BLaER1 treated with 17β-estradiol and CSF1 and Interleukin-3, amounts not matched to agents 10 nM and 100 nM (cell line): ENCODE results near the gene MICAL1.

Source experiments
- H3K27ac ChIP-seq, 11 experiments: shearing (Covaris generic); formaldehyde crosslinking; 2 replicates each; pipeline ENCODE4 v1.8.1; 2022
- H3K27me3 ChIP-seq, 11 experiments: shearing (Covaris generic); formaldehyde crosslinking; 2 replicates each; pipeline ENCODE4 v1.8.1; 2022
- H3K36me3 ChIP-seq, 11 experiments: shearing (Covaris generic); formaldehyde crosslinking; 2 replicates each; pipeline ENCODE4 v1.8.1; 2022
- H3K4me1 ChIP-seq, 10 experiments: shearing (Covaris generic); formaldehyde crosslinking; 2 replicates each; pipeline ENCODE4 v1.8.1; 2022
- H3K4me2 ChIP-seq, 11 experiments: shearing (Covaris generic); formaldehyde crosslinking; 2 replicates each; pipeline ENCODE4 v1.8.1; 2022
- H3K4me3 ChIP-seq, 10 experiments: shearing (Covaris generic); formaldehyde crosslinking; 2 replicates each; pipeline ENCODE4 v1.8.1; 2022
- H3K9ac ChIP-seq, 11 experiments: shearing (Covaris generic); formaldehyde crosslinking; 2 replicates each; pipeline ENCODE4 v1.8.1; 2022
- H3K9me3 ChIP-seq, 11 experiments: shearing (Covaris generic); formaldehyde crosslinking; replicated peaks in 1 of 11; 2 replicates each; pipeline ENCODE4 v1.8.1; 2022
- H4K20me1 ChIP-seq, 11 experiments: shearing (Covaris generic); formaldehyde crosslinking; 2 replicates each; pipeline ENCODE4 v1.8.1; 2022
- Cebpa-rat ChIP-seq, 11 experiments: shearing (Covaris generic); IDR thresholded peaks; 2 replicates each; pipeline ENCODE4 v1.8.1; 2022

MICAL1 gene

DNA sequence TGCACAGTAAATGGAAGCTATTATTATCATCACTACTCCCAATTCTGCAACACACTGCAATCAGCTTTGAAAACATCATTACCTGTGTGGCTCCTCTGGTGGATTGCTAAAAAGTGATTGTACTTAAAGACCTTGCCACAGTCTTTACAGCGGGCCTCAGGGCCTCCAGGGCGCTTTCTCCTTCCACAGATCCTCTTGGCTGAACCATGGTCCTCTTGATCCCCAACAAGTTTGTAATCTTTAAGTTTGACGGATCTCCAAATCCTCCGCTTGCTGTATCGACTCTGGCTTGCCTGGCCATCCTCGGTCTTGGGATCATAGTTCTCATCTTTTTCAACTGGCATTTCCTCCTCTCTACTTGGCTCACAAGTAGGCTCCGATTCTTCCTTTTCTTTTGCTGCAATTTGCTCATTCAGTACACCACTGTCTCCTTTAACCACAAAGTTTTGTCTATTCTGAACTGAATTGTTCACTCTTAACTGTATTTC is 25.5 kb upstream of the MICAL1 start:
- Histone ChIP-seq H3K27ac (peak overlapping the region in 6 of 11 experiments; percentile 96 to 99 (median 98); a peak in 11 of 22 replicates), H3K4me1 (peaks cover 52 to 69% (median 65%) of the 10 kb centered on the region in 10 experiments), H3K36me3 (peaks cover 38 to 59% (median 57%) of the 10 kb centered on the region in 11 experiments), H3K4me2 (peak overlapping the region; percentile 66 to 97 (median 88)), H3K4me3 (peak overlapping the region in 9 of 10 experiments; percentile 17 to 98 (median 95); a peak in 16 of 20 replicates), H4K20me1 (peaks cover 19 to 60% (median 52%) of the 10 kb centered on the region in 11 experiments; a peak in 21 of 22 replicates), H3K27me3 (0 out of 22 replicates have a peak, but pooled peaks cover 0 to 2% (median 0%) of the 10 kb centered on the region in 11 experiments), H3K9me3 (peaks cover 0 to 4% (median 0%) of the 10 kb centered on the region in 11 experiments; a peak in 4 of 22 replicates), H3K9ac (peak overlapping the region in 6 of 11 experiments; percentile 10 to 99 (median 98); a peak in 9 of 22 replicates)
- TF ChIP-seq Cebpa-rat (IDR thresholded peaks at IDR 0.05), result no peak

DNA sequence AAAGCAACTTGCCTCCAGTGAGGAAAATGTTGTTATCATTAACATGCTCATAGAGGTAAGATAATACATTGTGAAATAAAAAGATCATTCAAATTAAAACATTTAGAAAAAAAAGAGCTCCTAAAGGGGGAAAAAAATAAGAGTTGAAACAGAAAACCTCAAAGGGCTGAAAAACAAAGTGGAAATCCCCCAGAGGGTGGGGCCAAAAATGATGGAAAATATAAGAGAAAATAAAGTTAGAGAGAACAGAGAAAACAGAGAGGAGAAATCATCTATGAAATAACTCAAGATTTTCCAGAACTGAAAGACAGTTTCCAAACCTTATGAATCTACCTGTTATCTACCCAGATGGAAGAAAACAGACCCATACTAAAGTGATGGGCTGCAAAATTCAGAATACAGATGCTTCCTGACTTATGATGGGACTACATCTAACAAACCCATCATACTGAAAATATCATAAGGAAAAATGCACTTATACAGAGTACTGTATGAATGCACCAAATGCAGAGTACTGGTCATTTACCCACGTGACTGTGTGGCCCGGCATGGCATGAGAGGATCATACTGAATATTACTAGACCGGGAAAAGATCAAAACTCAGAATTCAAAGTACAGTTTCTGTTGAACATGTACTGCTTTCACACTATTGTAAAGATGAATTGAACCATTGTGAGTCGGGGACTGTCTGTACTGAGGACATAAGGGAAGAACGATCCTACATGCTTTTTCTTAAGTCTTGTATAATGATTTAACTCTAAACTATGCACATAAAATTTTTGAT is 23.5 kb upstream of the MICAL1 start:
- peaks cover 57 to 79% (median 77%) of the 10 kb centered on the region in 11 experiments for H3K36me3 ChIP-seq
- peaks cover 19 to 80% (median 71%) of the 10 kb centered on the region in 11 experiments; a peak in 21 of 22 replicates for H4K20me1 ChIP-seq
- no peak overlapping the region; a peak in 1 of 22 replicates for H3K27ac ChIP-seq
- H3K4me1 ChIP-seq, result peaks cover 52 to 69% (median 64%) of the 10 kb centered on the region in 10 experiments
- peaks cover 0 to 4% (median 0%) of the 10 kb centered on the region in 11 experiments; a peak in 4 of 22 replicates for H3K9me3 ChIP-seq
- peak overlapping the region in 9 of 11 experiments; percentile 1 to 49 (median 30); a peak in 12 of 22 replicates for H3K9ac ChIP-seq
- peak overlapping the region; percentile 66 to 97 (median 88) for H3K4me2 ChIP-seq
- TF ChIP-seq Cebpa-rat (IDR thresholded peaks at IDR 0.05), result no peak
- H3K27me3 ChIP-seq, result 0 out of 22 replicates have a peak, but pooled peaks cover 0 to under 1% (median 0%) of the 10 kb centered on the region in 11 experiments
- peak overlapping the region in 9 of 10 experiments; percentile 22 to 98 (median 46); a peak in 15 of 20 replicates for H3K4me3 ChIP-seq

DNA sequence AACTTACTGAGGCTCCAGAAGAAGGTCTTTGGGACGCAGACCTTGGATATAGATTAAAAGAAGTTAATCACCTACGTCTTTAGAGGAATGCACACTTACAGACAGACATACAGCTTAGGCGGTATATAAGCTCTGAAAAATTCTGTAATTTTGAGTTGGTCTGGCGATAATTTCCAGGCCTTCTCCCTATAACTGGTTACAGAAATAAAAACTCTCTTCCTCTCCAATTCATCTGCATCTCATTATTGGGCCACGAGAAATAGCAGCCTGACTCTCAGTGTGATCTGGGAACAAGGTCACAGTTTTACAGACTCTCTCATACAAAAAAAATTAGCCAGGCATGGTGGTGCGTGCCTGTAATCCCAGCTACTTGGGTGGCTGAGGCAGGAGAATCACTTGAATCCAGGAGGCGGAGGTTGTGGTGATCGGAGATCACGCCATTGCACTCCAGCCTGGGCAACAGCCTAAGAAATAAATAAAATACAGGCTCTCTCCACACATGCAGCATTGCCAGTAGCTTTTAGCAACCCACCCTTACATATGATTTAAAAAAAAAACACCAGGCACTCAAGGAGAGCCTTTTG is 22.7 kb upstream of the MICAL1 start:
- peaks cover 19 to 88% (median 78%) of the 10 kb centered on the region in 11 experiments; a peak in 21 of 22 replicates for H4K20me1 ChIP-seq
- no peak for TF ChIP-seq Cebpa-rat (IDR thresholded peaks at IDR 0.05)
- no peaks in the 10 kb centered on the region for H3K27me3 ChIP-seq
- peak overlapping the region in 7 of 11 experiments; percentile 1 to 49 (median 19); a peak in 8 of 22 replicates for H3K9ac ChIP-seq
- peak overlapping the region; percentile 66 to 97 (median 88) for H3K4me2 ChIP-seq
- peak overlapping the region in 9 of 10 experiments; percentile 21 to 98 (median 40); a peak in 11 of 20 replicates for H3K4me3 ChIP-seq
- peaks cover 0 to 4% (median 0%) of the 10 kb centered on the region in 11 experiments; a peak in 4 of 22 replicates for H3K9me3 ChIP-seq
- peaks cover 64 to 87% (median 85%) of the 10 kb centered on the region in 11 experiments for H3K36me3 ChIP-seq
- H3K27ac ChIP-seq, result no peak overlapping the region; a peak in 2 of 22 replicates
- H3K4me1 ChIP-seq, result peaks cover 57 to 69% (median 63%) of the 10 kb centered on the region in 10 experiments

DNA sequence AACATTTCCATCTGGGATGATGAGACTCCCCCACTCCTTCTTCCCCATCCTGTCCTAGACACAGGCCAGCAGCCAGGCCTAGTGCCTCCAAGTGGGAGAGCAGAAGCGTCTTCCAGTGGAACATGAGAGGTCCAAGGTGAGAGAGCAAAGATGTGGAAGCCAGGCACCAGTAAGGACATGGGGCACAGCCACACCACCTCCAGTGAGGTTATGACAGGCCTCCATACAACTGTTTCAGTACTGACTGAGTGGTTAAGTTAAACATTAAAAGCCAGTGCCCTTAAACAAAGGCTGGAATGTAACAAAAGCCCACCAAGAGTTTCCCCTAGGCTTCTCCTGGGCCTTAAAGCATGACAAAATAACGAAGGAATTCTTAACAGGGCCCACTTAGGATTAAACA is 22.2 kb upstream of the MICAL1 start:
- peaks cover 24 to 94% (median 84%) of the 10 kb centered on the region in 11 experiments; a peak in 21 of 22 replicates for H4K20me1 ChIP-seq
- TF ChIP-seq Cebpa-rat (IDR thresholded peaks at IDR 0.05), result no peak
- peak overlapping the region in 3 of 11 experiments; percentile 2 to 49 (median 20); a peak in 4 of 22 replicates for H3K9ac ChIP-seq
- H3K4me2 ChIP-seq, result peak overlapping the region; percentile 66 to 97 (median 88)
- peaks cover 62 to 75% (median 69%) of the 10 kb centered on the region in 10 experiments for H3K4me1 ChIP-seq
- H3K27me3 ChIP-seq, result no peaks in the 10 kb centered on the region
- peaks cover 70 to 93% (median 90%) of the 10 kb centered on the region in 11 experiments for H3K36me3 ChIP-seq
- peak overlapping the region in 6 of 10 experiments; percentile 9 to 98 (median 18); a peak in 4 of 20 replicates for H3K4me3 ChIP-seq
- peaks cover 0 to 4% (median 0%) of the 10 kb centered on the region in 11 experiments; a peak in 4 of 22 replicates for H3K9me3 ChIP-seq
- H3K27ac ChIP-seq, result no peak overlapping the region; a peak in 1 of 22 replicates

DNA sequence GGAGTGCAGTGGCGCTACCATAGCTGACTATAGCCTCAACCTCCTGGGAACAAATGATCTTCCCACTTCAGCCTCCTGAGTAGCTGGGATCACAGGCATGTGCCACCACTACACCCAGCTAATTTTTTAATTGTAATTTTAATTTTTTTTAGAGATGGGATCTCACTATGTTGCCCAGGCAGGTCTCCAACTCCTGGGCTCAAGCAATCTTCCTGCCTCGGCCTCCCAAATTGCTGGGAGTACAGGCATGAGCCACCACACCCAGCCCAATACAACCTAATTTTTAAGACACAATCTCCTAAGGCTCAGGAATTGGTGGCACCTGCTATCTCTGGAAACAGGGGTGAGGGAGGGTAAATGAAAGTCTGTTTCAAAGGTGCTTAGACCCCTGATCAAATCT is 21.6 kb upstream of the MICAL1 start:
- H3K4me2 ChIP-seq, result peak overlapping the region; percentile 66 to 97 (median 88)
- TF ChIP-seq Cebpa-rat (IDR thresholded peaks at IDR 0.05), result no peak
- no peaks in the 10 kb centered on the region for H3K27me3 ChIP-seq
- peak overlapping the region in 2 of 11 experiments; percentile 20 to 49; a peak in 2 of 22 replicates for H3K9ac ChIP-seq
- H3K4me3 ChIP-seq, result 0 out of 20 replicates have a peak overlapping the region, but pooled peaks of 2 of the 10 experiments have one; percentile 9 to 98
- no peak overlapping the region for H3K27ac ChIP-seq
- H3K36me3 ChIP-seq, result peaks cover 71 to 98% (median 95%) of the 10 kb centered on the region in 11 experiments
- peaks cover 67 to 80% (median 73%) of the 10 kb centered on the region in 10 experiments for H3K4me1 ChIP-seq
- H4K20me1 ChIP-seq, result peaks cover 27 to 99% (median 89%) of the 10 kb centered on the region in 11 experiments; a peak in 21 of 22 replicates
- H3K9me3 ChIP-seq, result peaks cover 0 to 4% (median 0%) of the 10 kb centered on the region in 11 experiments; a peak in 4 of 22 replicates

DNA sequence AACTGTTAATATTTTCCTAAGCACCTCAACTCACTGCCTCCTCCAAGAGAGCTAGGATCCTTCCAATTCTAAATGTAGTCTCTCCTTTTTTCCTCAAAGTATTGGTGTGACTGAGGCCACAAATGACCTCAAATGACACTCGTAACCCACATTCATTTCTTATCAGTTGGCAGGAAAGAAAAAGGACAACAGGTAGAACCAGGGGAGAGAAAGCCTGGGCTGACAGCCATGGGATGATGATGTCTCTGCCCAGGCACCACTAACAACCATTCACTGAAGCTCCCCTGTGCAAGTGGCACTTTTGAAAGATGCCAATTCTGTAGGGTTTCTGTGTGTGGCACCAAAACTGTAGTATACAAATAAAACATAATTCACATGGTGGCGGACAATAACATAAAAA is 20.1 kb upstream of the MICAL1 start:
- peaks cover 73 to 100% (median 97%) of the 10 kb centered on the region in 11 experiments for H3K36me3 ChIP-seq
- peaks cover 37 to 100% (median 89%) of the 10 kb centered on the region in 11 experiments; a peak in 21 of 22 replicates for H4K20me1 ChIP-seq
- no peak for TF ChIP-seq Cebpa-rat (IDR thresholded peaks at IDR 0.05)

DNA sequence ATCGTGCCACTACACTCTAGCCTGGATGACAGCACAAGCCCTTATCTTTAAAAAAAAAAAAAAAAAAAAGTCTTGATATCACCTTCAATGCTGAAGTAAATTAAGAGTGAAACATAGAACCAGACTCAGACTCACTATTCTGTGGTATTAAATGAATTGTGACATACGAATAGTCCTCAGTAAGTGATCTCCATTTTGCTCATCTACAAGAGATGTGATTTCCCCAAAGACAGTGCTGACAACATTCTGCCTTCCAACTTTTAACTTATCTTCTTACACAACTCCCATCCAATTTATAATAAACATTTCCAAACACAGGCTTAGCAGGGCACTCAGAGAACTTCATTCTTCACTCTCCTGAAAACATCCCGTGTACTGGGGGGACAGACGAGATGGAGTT is 19.4 kb upstream of the MICAL1 start:
- H3K9me3 ChIP-seq, result no peaks in the 10 kb centered on the region; a peak in 1 of 22 replicates
- H3K4me3 ChIP-seq, result no peak overlapping the region
- no peak overlapping the region for H3K4me2 ChIP-seq
- H3K36me3 ChIP-seq, result peaks cover 75 to 100% (median 97%) of the 10 kb centered on the region in 11 experiments
- TF ChIP-seq Cebpa-rat (IDR thresholded peaks at IDR 0.05), result no peak
- no peak overlapping the region for H3K9ac ChIP-seq
- H3K4me1 ChIP-seq, result peaks cover 54 to 66% (median 60%) of the 10 kb centered on the region in 10 experiments
- peaks cover 31 to 100% (median 89%) of the 10 kb centered on the region in 11 experiments; a peak in 21 of 22 replicates for H4K20me1 ChIP-seq
- H3K27me3 ChIP-seq, result no peaks in the 10 kb centered on the region
- no peak overlapping the region for H3K27ac ChIP-seq

More for the DNA sequence above, 20.1 kb upstream of the MICAL1 start:
- Histone ChIP-seq H3K27me3 (no peaks in the 10 kb centered on the region), H3K4me1 (peaks cover 60 to 73% (median 66%) of the 10 kb centered on the region in 10 experiments), H3K4me2 (no peak overlapping the region), H3K4me3 (no peak overlapping the region), H3K9ac (peak overlapping the region in 1 of 11 experiments; percentile 14; a peak in 1 of 22 replicates), H3K9me3 (peaks cover 0 to 4% (median 0%) of the 10 kb centered on the region in 11 experiments; a peak in 4 of 22 replicates), H3K27ac (no peak overlapping the region)

DNA sequence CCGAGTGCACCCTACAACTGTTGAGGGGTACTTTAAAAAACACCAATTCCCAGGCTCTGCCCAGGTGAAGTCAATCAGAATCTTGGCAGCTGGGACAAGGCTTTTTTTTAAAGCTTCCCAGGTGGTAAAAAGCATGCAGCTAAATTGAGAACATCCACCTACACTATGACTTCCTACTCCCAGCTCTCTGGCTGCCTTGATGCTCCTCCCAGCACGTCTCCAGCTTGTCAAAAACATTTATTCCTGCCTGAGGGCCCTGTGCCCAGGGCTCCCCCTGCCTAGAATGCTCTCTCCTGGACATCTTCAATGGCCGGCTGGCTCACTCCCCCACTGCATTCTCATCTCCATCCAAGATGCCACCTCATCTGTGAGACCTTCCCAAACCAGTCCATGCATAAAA is 17.5 kb upstream of the MICAL1 start:
- Histone ChIP-seq H3K9ac (0 out of 22 replicates have a peak overlapping the region, but pooled peaks of 2 of the 11 experiments have one; percentile 34 to 42), H3K4me3 (no peak overlapping the region), H3K9me3 (no peaks in the 10 kb centered on the region), H3K27me3 (no peaks in the 10 kb centered on the region), H3K4me2 (peak overlapping the region; percentile 47 to 87 (median 64); a peak in 21 of 22 replicates), H3K27ac (0 out of 22 replicates have a peak overlapping the region, but pooled peaks of 1 of the 11 experiments have one; percentile 12), H3K4me1 (peaks cover 35 to 48% (median 41%) of the 10 kb centered on the region in 10 experiments), H4K20me1 (peaks cover 29 to 100% (median 90%) of the 10 kb centered on the region in 11 experiments; a peak in 21 of 22 replicates), H3K36me3 (peaks cover 90 to 100% (median 100%) of the 10 kb centered on the region in 11 experiments)
- no peak for TF ChIP-seq Cebpa-rat (IDR thresholded peaks at IDR 0.05)
